Measurements from ENCODE around the gene VWA5A. TPM values are rescaled to one million over a fixed set of nuclear protein-coding genes. Genes with fewer than 3 reads are reported as not detected.

VWA5A gene
- total RNA-seq, 2 experiments from 2014 or later: 0.38 to 2.1 TPM

DNA sequence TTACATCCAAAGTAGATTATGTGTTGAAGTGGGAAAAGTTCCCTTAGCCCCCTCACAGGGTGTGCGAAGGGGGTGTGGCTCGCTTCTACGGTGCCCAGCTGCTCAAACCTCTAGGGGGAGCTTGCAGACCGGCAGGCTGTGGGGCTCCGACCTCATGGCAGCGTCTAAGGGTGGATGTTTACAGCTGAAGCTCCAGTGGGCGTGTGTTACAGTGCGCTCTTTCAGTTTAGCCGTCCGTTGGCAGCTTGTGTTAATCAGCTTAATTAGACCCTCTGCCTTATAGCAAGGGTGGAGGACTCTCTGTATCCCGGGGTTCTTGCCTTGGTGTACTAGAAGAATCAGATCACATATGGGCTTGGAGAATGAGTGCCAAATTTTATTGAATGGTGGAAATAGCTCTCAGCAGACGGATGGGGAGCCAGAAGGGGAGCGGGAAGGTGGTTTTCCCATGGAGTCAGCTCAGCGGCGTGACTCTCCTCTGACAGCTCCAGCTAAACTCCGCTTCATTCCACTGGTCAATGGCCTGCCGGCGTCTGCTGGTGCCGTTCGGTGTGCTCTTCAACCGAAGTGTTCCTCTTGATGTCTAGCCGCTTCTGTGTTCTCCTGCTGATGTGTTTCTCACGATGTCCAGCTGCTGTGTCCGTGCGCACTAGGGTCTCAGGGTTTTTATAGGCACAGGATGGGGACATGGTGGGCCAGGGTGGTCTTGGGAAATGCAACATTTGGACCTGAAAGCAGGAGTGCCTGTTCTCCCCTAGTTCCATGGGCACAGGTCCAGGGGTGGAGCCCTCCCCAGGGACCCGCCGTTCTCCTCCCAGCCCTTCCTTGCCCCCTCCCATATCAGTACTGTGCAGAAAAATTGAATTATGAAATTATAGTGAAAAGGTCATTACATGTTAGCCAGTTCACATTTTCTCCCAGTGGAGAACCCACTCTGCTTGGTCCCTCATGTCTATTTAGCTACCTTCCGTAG is 45.5 kb upstream of the VWA5A start:
- H3K4me1 ChIP-seq (ENCODE audit: insufficient read depth, low read length, poor library complexity, severe bottlenecking): peaks cover 21% of the 10 kb centered on the region
- TF ChIP-seq, protein P1, sequence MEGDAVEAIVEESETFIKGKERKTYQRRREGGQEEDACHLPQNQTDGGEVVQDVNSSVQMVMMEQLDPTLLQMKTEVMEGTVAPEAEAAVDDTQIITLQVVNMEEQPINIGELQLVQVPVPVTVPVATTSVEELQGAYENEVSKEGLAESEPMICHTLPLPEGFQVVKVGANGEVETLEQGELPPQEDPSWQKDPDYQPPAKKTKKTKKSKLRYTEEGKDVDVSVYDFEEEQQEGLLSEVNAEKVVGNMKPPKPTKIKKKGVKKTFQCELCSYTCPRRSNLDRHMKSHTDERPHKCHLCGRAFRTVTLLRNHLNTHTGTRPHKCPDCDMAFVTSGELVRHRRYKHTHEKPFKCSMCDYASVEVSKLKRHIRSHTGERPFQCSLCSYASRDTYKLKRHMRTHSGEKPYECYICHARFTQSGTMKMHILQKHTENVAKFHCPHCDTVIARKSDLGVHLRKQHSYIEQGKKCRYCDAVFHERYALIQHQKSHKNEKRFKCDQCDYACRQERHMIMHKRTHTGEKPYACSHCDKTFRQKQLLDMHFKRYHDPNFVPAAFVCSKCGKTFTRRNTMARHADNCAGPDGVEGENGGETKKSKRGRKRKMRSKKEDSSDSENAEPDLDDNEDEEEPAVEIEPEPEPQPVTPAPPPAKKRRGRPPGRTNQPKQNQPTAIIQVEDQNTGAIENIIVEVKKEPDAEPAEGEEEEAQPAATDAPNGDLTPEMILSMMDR (conservative IDR thresholded peaks at IDR 0.05; ENCODE audit: low read length): peak; percentile 81
- TF ChIP-seq EZH2phosphoT487 (IDR thresholded peaks at IDR 0.05; ENCODE audit: borderline replicate concordance, low read depth, low read length): no peak
- intact Hi-C loops (cut with micrococcal nuclease; ENCODE audit: unreplicated experiment): loop anchor here (2.0 to 5.0 kb wide), 3 partner anchors 329 to 518 kb away; partner anchors contain the start of gene ZNF202
- no peak overlapping the region for H3K27ac ChIP-seq (ENCODE audit: low read depth, low read length, poor library complexity, severe bottlenecking)
- H3K4me3 ChIP-seq (ENCODE audit: low read depth, low read length, poor library complexity, severe bottlenecking): no peak overlapping the region
- CTCF ChIA-PET (ENCODE audit: unreplicated experiment): interaction anchor here (0.8 kb wide), 1 partner anchor 125 kb away, joined by 4 read pairs; no protein-coding TSS in a partner anchor
- H3K36me3 ChIP-seq (ENCODE audit: insufficient read depth, low read length): no peaks in the 10 kb centered on the region
- peak overlapping the region; percentile 54 for H3K4me2 ChIP-seq (ENCODE audit: low read length)
- H3K79me2 ChIP-seq (ENCODE audit: insufficient read depth, low read depth, low read length): no peaks in the 10 kb centered on the region
- no peaks in the 10 kb centered on the region for H3K9me3 ChIP-seq (ENCODE audit: low read length)
- peak; percentile 72 for DNase-seq (ENCODE audit: low spot score)
- no TSS peak for BruUV-seq (replicated peaks)
- peak overlapping the region; percentile 73; the same call in 1 of the 2 replicates for H2AFZ ChIP-seq (ENCODE audit: low read length)
- POLR2A ChIA-PET: interaction anchor here (0.6 to 1.5 kb wide), 5 partner anchors 13 to 212 kb away, joined by 3 to 5 read pairs (median 3); partner anchors contain the start of gene OR10G7
- H3K9me2 ChIP-seq (ENCODE audit: insufficient read depth, low read length): no peaks in the 10 kb centered on the region
- no peaks in the 10 kb centered on the region for H4K20me1 ChIP-seq (ENCODE audit: insufficient read depth, low read length)

- no TSS peak for BruUV-seq (replicated peaks)
- H4K20me1 ChIP-seq (ENCODE audit: insufficient read depth, low read length): no peaks in the 10 kb centered on the region
- H2AFZ ChIP-seq (ENCODE audit: low read length): peak overlapping the region; percentile 47; the same call in 1 of the 2 replicates
- intact Hi-C loops (cut with micrococcal nuclease; ENCODE audit: unreplicated experiment): loop anchor here (1.0 to 5.0 kb wide), 5 partner anchors 124 to 516 kb away; partner anchors contain the start of gene ZNF202
- no peaks in the 10 kb centered on the region for H3K36me3 ChIP-seq (ENCODE audit: insufficient read depth, low read length)
- POLR2A ChIA-PET: interaction anchor here (0.6 to 0.9 kb wide), 5 partner anchors 17 to 245 kb away, joined by 3 to 4 read pairs (median 3); no protein-coding TSS in a partner anchor
- no peaks in the 10 kb centered on the region for H3K79me2 ChIP-seq (ENCODE audit: insufficient read depth, low read depth, low read length)
- peaks cover 21% of the 10 kb centered on the region for H3K4me1 ChIP-seq (ENCODE audit: insufficient read depth, low read length, poor library complexity, severe bottlenecking)
- DNase-seq (ENCODE audit: low spot score): peak; percentile 69
- no peaks in the 10 kb centered on the region for H3K9me3 ChIP-seq (ENCODE audit: low read length)
- H3K4me3 ChIP-seq (ENCODE audit: low read depth, low read length, poor library complexity, severe bottlenecking): peak overlapping the region; percentile 28
- H3K4me2 ChIP-seq (ENCODE audit: low read length): peak overlapping the region; percentile 55
- H3K9me2 ChIP-seq (ENCODE audit: insufficient read depth, low read length): no peaks in the 10 kb centered on the region
- H3K27ac ChIP-seq (ENCODE audit: low read depth, low read length, poor library complexity, severe bottlenecking): peak overlapping the region; percentile 6
- TF ChIP-seq, protein P1 (conservative IDR thresholded peaks at IDR 0.05; ENCODE audit: low read length): peak; percentile 95
- TF ChIP-seq EZH2phosphoT487 (IDR thresholded peaks at IDR 0.05; ENCODE audit: borderline replicate concordance, low read depth, low read length): no peak
- CTCF ChIA-PET (ENCODE audit: unreplicated experiment): interaction anchor here (0.9 to 1.0 kb wide), 3 partner anchors 39 to 514 kb away, joined by 3 to 5 read pairs (median 5); no protein-coding TSS in a partner anchor
Measured at GRCh38 chr11:124070915-124071622, 44.2 kb upstream of the VWA5A start.
